DOHH2 (cell line): ENCODE measurements around the gene HSPA4.

Source experiments
- H3F3A ChIP-seq: fragments of 200-600 bp; sonication (generic), shearing (Covaris generic); 2 replicates; pipeline ENCODE4 v1.6.0; 2016; ENCODE audit warnings: antibody characterized with exemption, mild to moderate bottlenecking; ENCODE audit not compliant: control insufficient read depth, insufficient read depth
- H3K27ac ChIP-seq: fragments of 200-600 bp; sonication (generic); 2 replicates; pipeline ENCODE4 v1.5.1; 2014; ENCODE audit warnings: low read depth, mild to moderate bottlenecking, low read length, moderate library complexity
- H3K27me3 ChIP-seq: fragments of 200-600 bp; sonication (generic); 2 replicates; pipeline ENCODE4 v1.6.1; 2014; ENCODE audit warnings: mild to moderate bottlenecking, low read length, mixed read lengths; ENCODE audit not compliant: control insufficient read depth
- H3K36me3 ChIP-seq: fragments of 200-600 bp; sonication (generic); 2 replicates; pipeline ENCODE4 v1.6.1; 2014; ENCODE audit warnings: mild to moderate bottlenecking, low read length, moderate library complexity, mixed read lengths; ENCODE audit not compliant: control insufficient read depth
- H3K4me1 ChIP-seq: fragments of 200-600 bp; sonication (generic); 2 replicates; pipeline ENCODE4 v1.6.1; 2014; ENCODE audit warnings: mild to moderate bottlenecking, low read length, mixed read lengths; ENCODE audit not compliant: control insufficient read depth
- H3K4me2 ChIP-seq: fragments of 200-600 bp; sonication (generic); 2 replicates; pipeline ENCODE4 v1.6.0; 2014; ENCODE audit warnings: mild to moderate bottlenecking, low read length, moderate library complexity
- H3K4me3 ChIP-seq: fragments of 200-600 bp; sonication (generic); 2 replicates; pipeline ENCODE4 v1.5.1; 2014; ENCODE audit warnings: mild to moderate bottlenecking, low read length, mixed read lengths
- H3K79me2 ChIP-seq: fragments of 200-600 bp; sonication (generic); 2 replicates; pipeline ENCODE4 v1.6.1; 2014; ENCODE audit warnings: mild to moderate bottlenecking, low read length, mixed read lengths; ENCODE audit not compliant: control insufficient read depth
- H3K9me2 ChIP-seq: fragments of 200-600 bp; sonication (generic); replicated peaks from 2 replicates; pipeline ENCODE4 v1.6.1; 2014; ENCODE audit warnings: mild to moderate bottlenecking, low read length, mixed read lengths; ENCODE audit not compliant: control insufficient read depth
- H3K9me3 ChIP-seq: fragments of 200-600 bp; sonication (generic); 2 replicates; pipeline ENCODE4 v1.6.1; 2014; ENCODE audit warnings: antibody characterized with exemption, low read length, mixed read lengths; ENCODE audit not compliant: control insufficient read depth, insufficient read depth
- H4K20me1 ChIP-seq: fragments of 200-600 bp; sonication (generic); 2 replicates; pipeline ENCODE4 v1.6.0; 2014; ENCODE audit warnings: low read depth, mild to moderate bottlenecking, antibody characterized with exemption, low read length, moderate library complexity; ENCODE audit not compliant: control insufficient read depth, insufficient read depth
- EZH2phosphoT487 ChIP-seq: fragments of 200-600 bp; sonication (generic); IDR thresholded peaks from 2 replicates; pipeline ENCODE4 v1.6.1; 2017; ENCODE audit warnings: borderline replicate concordance, mild to moderate bottlenecking, antibody characterized with exemption, low read length, moderate library complexity, mixed read lengths
- TF ChIP-seq, protein P1 (sequence below): fragments of 200-600 bp; sonication (generic); IDR thresholded peaks from one replicate; pipeline ENCODE4 v1.5.1; 2014; ENCODE audit warnings: antibody characterized with exemption, mild to moderate bottlenecking, low read depth, low read length; ENCODE audit not compliant: poor library complexity, severe bottlenecking

The HSPA4 gene

DNA sequence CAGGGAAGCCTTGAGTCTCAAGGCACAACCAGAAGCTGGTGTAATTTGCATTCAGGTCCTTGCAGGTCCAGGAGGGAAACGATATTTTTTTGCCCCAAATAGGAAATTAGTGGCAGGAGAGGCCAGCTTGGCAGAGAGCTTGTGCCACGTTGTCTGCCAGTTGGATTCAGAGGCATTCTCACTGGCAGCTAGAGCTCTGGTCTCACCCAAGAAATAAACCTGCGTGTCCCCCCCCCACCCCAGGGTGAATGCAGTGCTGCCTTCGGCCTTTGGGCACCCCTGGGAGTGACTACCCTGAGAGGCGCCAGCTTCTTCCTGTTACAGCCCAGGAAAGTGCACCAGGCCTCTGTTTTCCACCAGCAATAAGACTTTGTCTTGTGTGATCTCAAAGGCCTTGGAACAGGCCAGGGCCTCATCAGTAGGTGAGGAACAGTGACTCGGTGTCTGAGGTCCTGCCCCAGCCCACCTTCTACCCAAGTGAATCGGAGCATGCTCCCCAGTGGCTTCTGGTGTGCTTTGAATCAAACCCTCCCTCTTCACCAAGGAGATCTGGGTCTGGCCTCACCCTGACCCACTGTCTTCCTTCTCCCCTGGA is 68.4 kb downstream of the HSPA4 start:
- TF ChIP-seq EZH2phosphoT487, result no peak
- TF ChIP-seq, protein P1, sequence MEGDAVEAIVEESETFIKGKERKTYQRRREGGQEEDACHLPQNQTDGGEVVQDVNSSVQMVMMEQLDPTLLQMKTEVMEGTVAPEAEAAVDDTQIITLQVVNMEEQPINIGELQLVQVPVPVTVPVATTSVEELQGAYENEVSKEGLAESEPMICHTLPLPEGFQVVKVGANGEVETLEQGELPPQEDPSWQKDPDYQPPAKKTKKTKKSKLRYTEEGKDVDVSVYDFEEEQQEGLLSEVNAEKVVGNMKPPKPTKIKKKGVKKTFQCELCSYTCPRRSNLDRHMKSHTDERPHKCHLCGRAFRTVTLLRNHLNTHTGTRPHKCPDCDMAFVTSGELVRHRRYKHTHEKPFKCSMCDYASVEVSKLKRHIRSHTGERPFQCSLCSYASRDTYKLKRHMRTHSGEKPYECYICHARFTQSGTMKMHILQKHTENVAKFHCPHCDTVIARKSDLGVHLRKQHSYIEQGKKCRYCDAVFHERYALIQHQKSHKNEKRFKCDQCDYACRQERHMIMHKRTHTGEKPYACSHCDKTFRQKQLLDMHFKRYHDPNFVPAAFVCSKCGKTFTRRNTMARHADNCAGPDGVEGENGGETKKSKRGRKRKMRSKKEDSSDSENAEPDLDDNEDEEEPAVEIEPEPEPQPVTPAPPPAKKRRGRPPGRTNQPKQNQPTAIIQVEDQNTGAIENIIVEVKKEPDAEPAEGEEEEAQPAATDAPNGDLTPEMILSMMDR, result no peak
- Histone ChIP-seq H3K79me2 (no peaks in the 10 kb centered on the region), H3F3A (no peaks in the 10 kb centered on the region), H3K4me3 (no peak overlapping the region), H3K27me3 (no peaks in the 10 kb centered on the region), H3K27ac (no peak overlapping the region), H3K36me3 (no peaks in the 10 kb centered on the region), H4K20me1 (no peaks in the 10 kb centered on the region), H3K4me1 (peaks cover 12% of the 10 kb centered on the region), H3K9me2 (no peaks in the 10 kb centered on the region), H3K9me3 (no peaks in the 10 kb centered on the region), H3K4me2 (no peak overlapping the region)

GRCh38 chr5:133121080-133121479 is 69.3 kb downstream of the HSPA4 start:
- TF ChIP-seq EZH2phosphoT487, result no peak
- TF ChIP-seq, protein P1, result no peak
- Histone ChIP-seq H3K27ac (no peak overlapping the region), H3K27me3 (no peaks in the 10 kb centered on the region)

DNA sequence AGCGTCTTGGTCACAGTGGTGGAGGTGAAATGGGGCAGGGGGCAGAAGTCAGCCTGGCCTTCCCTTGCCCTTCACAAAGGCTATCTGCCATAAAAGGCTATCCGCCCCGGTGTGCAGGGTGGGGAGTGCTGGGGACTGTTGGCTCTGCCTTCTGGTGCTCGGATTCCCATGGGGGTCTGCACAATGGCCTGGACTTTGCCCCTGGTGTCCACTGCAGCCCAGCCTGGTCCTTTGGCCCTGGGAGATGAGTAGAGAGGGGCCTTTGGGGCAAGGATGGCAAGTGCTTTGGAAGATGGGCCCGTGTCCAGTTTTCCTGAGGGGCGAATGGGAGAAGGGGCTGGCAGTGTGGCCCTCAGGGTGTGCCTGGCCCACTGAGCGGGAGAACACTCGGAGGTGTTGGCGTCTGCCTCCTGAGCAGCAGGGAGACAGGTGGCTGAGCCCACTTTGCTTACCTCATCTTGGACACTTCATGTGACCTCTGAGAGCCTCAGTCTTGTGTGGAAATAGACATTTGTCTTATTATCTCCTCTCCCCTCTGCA is 69.9 kb downstream of the HSPA4 start:
- H3K4me1 ChIP-seq, result peaks cover 12% of the 10 kb centered on the region
- no peaks in the 10 kb centered on the region for H3K36me3 ChIP-seq
- no peak overlapping the region for H3K4me3 ChIP-seq
- no peaks in the 10 kb centered on the region for H3K9me3 ChIP-seq
- no peaks in the 10 kb centered on the region for H3K79me2 ChIP-seq
- TF ChIP-seq, protein P1, result no peak
- TF ChIP-seq EZH2phosphoT487, result no peak
- no peaks in the 10 kb centered on the region for H4K20me1 ChIP-seq
- no peaks in the 10 kb centered on the region for H3F3A ChIP-seq
- H3K4me2 ChIP-seq, result no peak overlapping the region
- H3K9me2 ChIP-seq, result no peaks in the 10 kb centered on the region
- H3K27me3 ChIP-seq, result no peaks in the 10 kb centered on the region
- no peak overlapping the region for H3K27ac ChIP-seq

More at GRCh38 chr5:133121080-133121479, 69.3 kb downstream of the HSPA4 start:
- H3K4me2 ChIP-seq, result no peak overlapping the region
- H3K4me3 ChIP-seq, result no peak overlapping the region
- H3K36me3 ChIP-seq, result no peaks in the 10 kb centered on the region
- H3K79me2 ChIP-seq, result no peaks in the 10 kb centered on the region
- H4K20me1 ChIP-seq, result no peaks in the 10 kb centered on the region
- no peaks in the 10 kb centered on the region for H3K9me3 ChIP-seq
- no peaks in the 10 kb centered on the region for H3F3A ChIP-seq
- H3K9me2 ChIP-seq, result no peaks in the 10 kb centered on the region
- peaks cover 12% of the 10 kb centered on the region for H3K4me1 ChIP-seq
